Cardiac muscle cell (in vitro differentiated cells and primary cell): ENCODE measurements around the gene ISYNA1. TPM values are rescaled to one million over a fixed set of nuclear protein-coding genes. Genes with fewer than 3 reads are reported as not detected.

Experiments
- DNase-seq, 2 donors: peaks; one replicate each; pipeline versions ENCODE4 v3.0.0 to v3.0.0-alpha.2; 2010 to 2017; ENCODE audit warnings: low read depth in 1 of 2, low spot score in 1 of 2
- H3K27ac ChIP-seq: fragments of 200-600 bp; sonication (generic); 2 replicates; pipeline ENCODE4 v1.5.1; 2016
- H3K27me3 ChIP-seq: fragments of 200-600 bp; sonication (generic); 2 replicates; pipeline ENCODE4 v1.6.0; 2016; ENCODE audit warnings: control low read depth
- H3K36me3 ChIP-seq: fragments of 200-600 bp; sonication (generic); 2 replicates; pipeline ENCODE4 v1.5.1; 2016; ENCODE audit warnings: control low read depth
- H3K4me1 ChIP-seq: fragments of 200-600 bp; sonication (generic); 2 replicates; pipeline ENCODE4 v1.8.1; 2017; ENCODE audit warnings: low read depth, mild to moderate bottlenecking, mixed run types
- H3K4me3 ChIP-seq: fragments of 200-600 bp; sonication (generic); 2 replicates; pipeline ENCODE4 v1.5.1; 2016; ENCODE audit warnings: mild to moderate bottlenecking
- H3K9me3 ChIP-seq: fragments of 200-600 bp; sonication (generic); 2 replicates; pipeline ENCODE4 v1.5.1; 2017; ENCODE audit warnings: low read depth, mild to moderate bottlenecking, control low read depth
- CTCF ChIP-seq: IDR thresholded peaks from 2 replicates; pipeline ENCODE4 v1.5.1; 2012; ENCODE audit warnings: low read depth, mild to moderate bottlenecking, low read length
- polyA plus RNA-seq: library from polyadenylated mRNA; unstranded; fragments of >200 nt; fragmentation: Nextera tagmentation; extraction: Ambion mirVana; gene quantifications from 2 replicates; pipeline ENCODE4 v1.2.1, GENCODE V29; 2016
- total RNA-seq: library from RNA; depleted of rRNA; stranded (reverse); fragments of >200 nt; gene quantifications from 2 replicates; pipeline ENCODE4 v1.2.3, GENCODE V29; 2016

ISYNA1 gene
- total and polyA plus RNA-seq, 2 experiments from 2014 or later = 298 to 370 TPM

DNA sequence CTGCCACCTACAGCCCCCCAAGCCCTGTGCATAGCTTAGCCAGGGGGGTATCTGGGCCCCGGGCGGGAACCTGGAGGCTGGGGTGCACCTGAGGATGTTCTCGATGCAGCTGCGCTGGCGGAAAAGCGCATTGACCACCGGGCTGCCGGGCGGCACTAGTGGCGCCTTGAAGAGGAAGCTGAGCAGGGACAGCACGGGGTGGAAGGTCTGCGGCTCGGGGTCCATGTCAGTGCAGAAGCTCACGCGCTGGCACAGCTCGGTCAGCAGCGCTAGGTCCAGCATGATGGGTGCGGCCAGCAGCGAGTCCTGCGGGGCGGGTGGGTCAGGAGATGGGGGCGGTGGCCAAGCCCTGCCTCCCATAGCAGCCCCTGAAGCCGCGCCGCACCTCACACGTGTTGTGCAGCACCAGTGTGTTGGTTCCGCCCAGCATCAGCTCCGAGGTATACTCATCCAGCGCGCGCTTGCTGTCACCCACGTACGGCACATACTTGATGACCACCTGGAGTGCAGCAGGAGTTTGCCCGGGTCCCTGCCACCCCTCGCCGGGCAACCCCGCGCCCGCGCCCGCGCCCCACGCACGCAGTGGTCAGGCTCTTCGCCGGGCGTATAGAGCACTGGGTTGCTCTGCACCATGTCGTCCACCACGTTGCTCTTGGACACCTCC lies 2.6 kb downstream of the ISYNA1 start:
- Histone ChIP-seq H3K27me3 (no peaks in the 10 kb centered on the region), H3K36me3 (no peaks in the 10 kb centered on the region), H3K27ac (no peak overlapping the region), H3K4me3 (no peak overlapping the region), H3K9me3 (no peaks in the 10 kb centered on the region), H3K4me1 (peaks cover 40% of the 10 kb centered on the region)
- TF ChIP-seq CTCF = no peak
- DNase-seq = no peak

DNA sequence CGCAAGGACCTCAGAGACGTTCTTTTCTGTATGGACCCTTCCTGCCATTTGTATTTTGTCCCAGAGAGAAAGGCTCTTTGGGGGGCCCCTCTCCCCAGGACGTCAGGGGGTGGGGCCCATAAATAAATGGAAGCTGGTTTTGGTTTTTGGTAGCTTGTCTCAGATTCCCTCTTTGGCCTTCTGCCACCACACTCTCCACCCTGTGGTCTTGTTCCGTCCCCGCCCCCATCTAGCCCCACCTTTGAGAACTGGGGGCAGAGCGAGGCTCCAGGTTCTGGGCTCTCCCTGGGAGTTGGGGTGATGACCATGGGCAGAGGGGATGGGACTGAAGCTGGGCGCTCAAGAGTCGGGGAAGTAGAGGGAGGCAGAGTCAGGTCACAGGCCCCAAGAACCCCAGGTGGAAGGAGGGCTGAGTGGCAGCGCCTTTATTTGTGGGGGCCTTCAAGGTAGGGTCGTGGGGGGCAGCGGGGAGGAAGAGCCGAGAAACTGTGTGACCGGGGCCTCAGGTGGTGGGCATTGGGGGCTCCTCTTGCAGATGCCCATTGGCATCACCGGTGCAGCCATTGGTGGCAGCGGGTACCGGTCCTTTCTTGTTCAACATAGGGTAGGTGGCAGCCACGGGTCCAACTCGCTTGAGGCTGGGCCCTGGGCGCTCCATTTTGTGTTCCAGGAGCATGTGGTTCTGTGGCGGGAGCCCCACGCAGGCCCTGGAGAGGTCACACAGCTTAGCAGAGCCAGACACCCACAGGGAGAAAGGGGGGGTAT lies 3.3 kb downstream of the ISYNA1 start:
- no peak for TF ChIP-seq CTCF
- Histone ChIP-seq H3K27ac (peak overlapping the region; percentile 61), H3K36me3 (no peaks in the 10 kb centered on the region), H3K4me3 (peak overlapping the region; percentile 25), H3K9me3 (no peaks in the 10 kb centered on the region), H3K4me1 (peaks cover 44% of the 10 kb centered on the region), H3K27me3 (no peaks in the 10 kb centered on the region)
- DNase-seq = no peak

DNA sequence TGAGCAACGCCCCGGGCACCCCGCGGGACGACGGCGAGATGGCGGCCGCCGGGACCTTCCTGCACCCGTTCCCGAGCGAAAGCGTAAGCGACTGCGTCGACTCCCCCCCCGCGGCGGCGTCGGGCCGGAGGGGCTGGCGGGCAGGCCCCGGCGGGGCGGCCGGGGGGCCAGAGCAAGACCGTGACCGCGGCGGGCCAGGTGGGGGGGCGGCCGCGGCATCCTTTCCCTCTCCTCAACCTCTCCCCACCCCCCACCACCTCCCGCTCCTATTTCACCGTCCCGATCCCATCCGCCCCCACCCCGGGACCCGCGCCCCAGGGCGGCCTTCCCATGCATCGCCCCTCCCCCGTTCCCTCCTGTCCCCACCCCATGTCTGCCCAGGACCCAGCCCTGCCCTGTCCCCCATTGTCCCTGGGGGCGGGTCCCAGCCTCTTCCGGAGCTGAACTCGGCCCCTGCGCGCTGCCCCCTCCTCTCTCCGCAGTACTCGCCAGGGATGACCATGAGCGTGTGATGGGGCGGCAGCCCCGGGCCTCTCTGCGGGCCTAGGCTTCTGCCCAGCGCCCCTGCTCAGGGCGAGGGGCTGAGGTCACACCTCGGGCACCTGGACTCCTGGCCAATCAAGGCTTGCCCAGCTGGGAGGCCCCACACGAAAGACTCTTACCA lies 4.1 kb downstream of the ISYNA1 start:
- Histone ChIP-seq H3K27me3 (no peaks in the 10 kb centered on the region), H3K4me1 (peaks cover 40% of the 10 kb centered on the region), H3K36me3 (no peaks in the 10 kb centered on the region), H3K27ac (peak overlapping the region; percentile 61), H3K9me3 (no peaks in the 10 kb centered on the region), H3K4me3 (peak overlapping the region; percentile 25)
- no peak for TF ChIP-seq CTCF
- peak; percentile 33 to 55 for DNase-seq

- Histone ChIP-seq H3K27ac (peak overlapping the region; percentile 61), H3K27me3 (no peaks in the 10 kb centered on the region), H3K4me1 (peaks cover 33% of the 10 kb centered on the region), H3K9me3 (no peaks in the 10 kb centered on the region), H3K4me3 (peak overlapping the region; percentile 25), H3K36me3 (no peaks in the 10 kb centered on the region)
- TF ChIP-seq CTCF = no peak
- peak in 1 of 2 donors; percentile 62 for DNase-seq
These were observed 4.8 kb downstream of the ISYNA1 start for GRCh38 chr19:18433015-18433691.

DNA sequence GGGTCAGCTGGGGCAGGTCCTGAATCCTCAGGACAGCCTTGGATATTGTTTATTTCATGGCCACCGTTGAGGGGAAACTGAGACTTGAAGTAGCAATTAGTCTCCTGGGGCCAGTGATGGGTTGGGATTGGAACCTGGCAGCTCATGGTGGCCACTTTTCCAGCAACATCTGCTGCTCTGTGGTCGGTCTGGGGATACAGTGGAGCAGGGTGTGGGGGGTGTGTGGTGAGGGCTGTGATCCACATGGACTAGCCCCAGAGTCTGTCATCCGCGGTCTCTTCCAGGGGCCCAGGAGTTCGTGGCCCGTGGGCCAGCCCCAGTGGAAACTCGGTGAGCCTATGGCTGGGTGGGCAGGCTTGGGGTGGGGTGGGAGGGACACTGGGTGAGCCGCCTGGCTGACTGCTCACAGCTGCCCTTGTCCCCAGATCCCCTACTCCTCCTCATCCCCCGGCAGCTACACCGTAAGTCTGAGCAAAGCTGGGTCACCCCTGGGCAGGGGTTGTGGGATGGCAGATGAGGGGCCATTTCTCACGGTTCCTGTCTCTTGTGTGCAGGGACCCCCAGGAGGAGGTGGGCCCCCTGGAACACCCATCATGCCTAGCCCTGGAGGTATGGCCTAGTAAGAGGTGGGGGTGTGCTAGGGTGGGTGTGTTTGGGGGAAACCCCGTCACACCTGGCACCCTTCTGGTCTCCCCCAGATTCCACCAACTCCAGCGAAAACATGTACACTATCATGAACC lies 5.5 kb downstream of the ISYNA1 start:
- H3K27me3 ChIP-seq = no peaks in the 10 kb centered on the region
- H3K27ac ChIP-seq = no peak overlapping the region
- no peaks in the 10 kb centered on the region for H3K9me3 ChIP-seq
- H3K36me3 ChIP-seq = no peaks in the 10 kb centered on the region
- peaks cover 33% of the 10 kb centered on the region for H3K4me1 ChIP-seq
- no peak overlapping the region for H3K4me3 ChIP-seq
- no peak for DNase-seq
- no peak for TF ChIP-seq CTCF
